BLaER1 (cell line): Measurements from ENCODE around the gene PTPRM.

Experiments used
- H3K27ac ChIP-seq: shearing (Covaris generic); formaldehyde crosslinking; 2 replicates; pipeline ENCODE4 v1.8.1; 2022
- H3K27me3 ChIP-seq: shearing (Covaris generic); formaldehyde crosslinking; 2 replicates; pipeline ENCODE4 v1.8.1; 2022
- H3K36me3 ChIP-seq: shearing (Covaris generic); formaldehyde crosslinking; 2 replicates; pipeline ENCODE4 v1.8.1; 2022
- H3K4me1 ChIP-seq: shearing (Covaris generic); formaldehyde crosslinking; 2 replicates; pipeline ENCODE4 v1.8.1; 2022
- H3K4me2 ChIP-seq: shearing (Covaris generic); formaldehyde crosslinking; 2 replicates; pipeline ENCODE4 v1.8.1; 2022
- H3K4me3 ChIP-seq: shearing (Covaris generic); formaldehyde crosslinking; 2 replicates; pipeline ENCODE4 v1.8.1; 2022
- H3K9ac ChIP-seq: shearing (Covaris generic); formaldehyde crosslinking; 2 replicates; pipeline ENCODE4 v1.8.1; 2022
- H3K9me3 ChIP-seq: shearing (Covaris generic); formaldehyde crosslinking; 2 replicates; pipeline ENCODE4 v1.8.1; 2022
- H4K20me1 ChIP-seq: shearing (Covaris generic); formaldehyde crosslinking; 2 replicates; pipeline ENCODE4 v1.8.1; 2022
- Cebpa-rat ChIP-seq: shearing (Covaris generic); IDR thresholded peaks from 2 replicates; pipeline ENCODE4 v1.8.1; 2022

The PTPRM gene

DNA sequence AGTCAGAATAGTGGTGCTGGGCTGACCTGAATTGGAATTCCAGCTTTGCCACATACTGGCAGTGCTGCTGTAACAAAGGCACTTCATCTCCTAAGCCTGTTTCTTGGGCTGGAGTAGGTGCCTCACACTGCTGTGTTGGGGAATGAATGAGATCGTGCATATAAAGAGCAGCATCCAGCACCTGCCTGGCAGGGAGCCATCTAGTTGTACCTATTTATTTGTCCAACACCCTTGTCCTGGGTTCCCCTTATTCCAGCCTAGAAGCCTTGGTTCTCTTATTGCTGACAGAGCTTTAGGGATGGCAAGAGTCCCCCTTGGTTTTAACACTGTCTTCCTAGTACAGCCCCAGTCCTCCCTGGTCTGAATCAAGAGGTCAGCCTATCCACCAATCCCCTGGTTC lies 766.8 kb downstream of the PTPRM start:
- Histone ChIP-seq H3K4me2 (no peak overlapping the region), H3K27me3 (no peaks in the 10 kb centered on the region), H3K9me3 (no peaks in the 10 kb centered on the region), H4K20me1 (no peaks in the 10 kb centered on the region), H3K4me1 (no peaks in the 10 kb centered on the region), H3K36me3 (no peaks in the 10 kb centered on the region), H3K4me3 (no peak overlapping the region), H3K9ac (no peak overlapping the region), H3K27ac (no peak overlapping the region)
- no peak for TF ChIP-seq Cebpa-rat

GRCh38 chr18:8337211-8337610 lies 770.1 kb downstream of the PTPRM start:
- H3K4me3 ChIP-seq, result no peak overlapping the region
- no peaks in the 10 kb centered on the region for H3K9me3 ChIP-seq
- no peak for TF ChIP-seq Cebpa-rat
- no peak overlapping the region for H3K27ac ChIP-seq
- H3K36me3 ChIP-seq, result no peaks in the 10 kb centered on the region
- H3K4me2 ChIP-seq, result no peak overlapping the region
- H3K27me3 ChIP-seq, result no peaks in the 10 kb centered on the region
- H3K4me1 ChIP-seq, result no peaks in the 10 kb centered on the region
- no peak overlapping the region for H3K9ac ChIP-seq
- no peaks in the 10 kb centered on the region for H4K20me1 ChIP-seq

DNA sequence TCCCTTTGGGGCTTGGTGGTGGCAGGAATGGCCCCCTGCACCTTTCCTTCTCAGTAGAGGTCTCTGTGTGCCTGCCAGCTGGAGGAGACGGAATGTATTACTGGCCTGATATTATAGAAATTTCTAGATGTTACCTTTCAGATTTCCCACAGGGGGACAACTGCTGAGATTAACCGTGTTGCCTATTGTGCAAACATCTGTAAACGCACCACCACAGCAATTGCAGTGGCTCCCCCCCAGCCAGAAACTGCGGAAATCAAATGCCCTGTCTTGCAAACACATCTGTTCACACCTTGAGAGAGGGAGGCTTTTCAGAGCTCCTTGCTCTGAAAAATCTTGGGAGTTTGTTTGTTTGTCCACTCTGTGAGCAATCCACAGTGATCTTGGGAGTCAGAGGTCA lies 772.1 kb downstream of the PTPRM start:
- Histone ChIP-seq H3K9me3 (no peaks in the 10 kb centered on the region), H3K36me3 (no peaks in the 10 kb centered on the region), H3K9ac (no peak overlapping the region), H3K27ac (no peak overlapping the region), H3K4me3 (no peak overlapping the region), H3K4me1 (no peaks in the 10 kb centered on the region), H3K4me2 (no peak overlapping the region), H4K20me1 (no peaks in the 10 kb centered on the region), H3K27me3 (no peaks in the 10 kb centered on the region)
- TF ChIP-seq Cebpa-rat, result no peak

GRCh38 chr18:8339952-8340351 lies 772.8 kb downstream of the PTPRM start:
- no peak overlapping the region for H3K4me2 ChIP-seq
- H4K20me1 ChIP-seq, result no peaks in the 10 kb centered on the region
- no peaks in the 10 kb centered on the region for H3K36me3 ChIP-seq
- no peak overlapping the region for H3K9ac ChIP-seq
- no peaks in the 10 kb centered on the region for H3K4me1 ChIP-seq
- no peaks in the 10 kb centered on the region for H3K9me3 ChIP-seq
- no peaks in the 10 kb centered on the region for H3K27me3 ChIP-seq
- no peak overlapping the region for H3K27ac ChIP-seq
- TF ChIP-seq Cebpa-rat, result no peak
- no peak overlapping the region for H3K4me3 ChIP-seq

- Histone ChIP-seq H3K4me3 (no peak overlapping the region), H3K36me3 (no peaks in the 10 kb centered on the region), H3K9me3 (no peaks in the 10 kb centered on the region), H3K27ac (no peak overlapping the region), H3K4me2 (no peak overlapping the region), H4K20me1 (no peaks in the 10 kb centered on the region), H3K27me3 (no peaks in the 10 kb centered on the region), H3K9ac (no peak overlapping the region), H3K4me1 (no peaks in the 10 kb centered on the region)
- TF ChIP-seq Cebpa-rat, result no peak
These were observed 774.5 kb downstream of the PTPRM start for GRCh38 chr18:8341481-8342230.

GRCh38 chr18:8348051-8348720 lies 781.1 kb downstream of the PTPRM start:
- Histone ChIP-seq H3K27ac (no peak overlapping the region), H3K36me3 (no peaks in the 10 kb centered on the region), H3K4me3 (no peak overlapping the region), H3K4me1 (no peaks in the 10 kb centered on the region), H4K20me1 (no peaks in the 10 kb centered on the region), H3K27me3 (no peaks in the 10 kb centered on the region), H3K4me2 (no peak overlapping the region), H3K9ac (no peak overlapping the region), H3K9me3 (no peaks in the 10 kb centered on the region)
- TF ChIP-seq Cebpa-rat, result no peak

DNA sequence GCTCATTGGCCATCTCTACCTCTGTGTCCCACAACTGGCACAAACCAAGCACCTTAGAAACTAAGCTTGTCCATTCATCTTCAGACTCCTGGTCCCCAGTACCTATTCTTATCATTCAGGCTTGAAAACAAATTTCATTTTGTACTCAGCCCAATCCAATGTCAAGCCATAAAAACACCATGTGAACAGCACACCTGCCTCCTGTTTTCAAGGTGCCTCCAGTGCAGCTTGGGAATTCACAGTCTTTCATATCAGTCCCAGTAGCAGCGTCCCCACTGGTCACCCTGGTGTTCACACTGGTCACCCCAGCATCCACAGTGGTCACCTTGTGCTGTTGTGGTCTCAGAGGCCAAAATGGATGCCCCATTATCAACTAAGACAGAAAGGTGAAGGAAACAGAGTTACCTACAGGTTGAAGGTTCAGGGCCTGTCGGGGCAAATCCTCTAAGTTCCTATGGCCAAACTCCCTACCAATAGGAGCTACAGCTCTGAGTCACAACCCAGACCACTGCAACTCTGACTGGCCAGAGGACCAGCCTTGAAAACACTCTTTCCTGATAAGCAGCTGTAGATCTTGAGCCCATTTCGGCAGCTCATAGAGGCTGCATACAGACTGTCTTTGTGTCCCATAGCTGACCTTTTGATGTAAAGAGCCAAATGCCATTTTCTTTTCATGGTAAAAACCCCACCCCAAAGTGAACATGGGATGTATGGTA lies 782.6 kb downstream of the PTPRM start:
- Histone ChIP-seq H3K4me2 (no peak overlapping the region), H3K9me3 (no peaks in the 10 kb centered on the region), H3K27ac (no peak overlapping the region), H3K36me3 (no peaks in the 10 kb centered on the region), H3K9ac (no peak overlapping the region), H4K20me1 (no peaks in the 10 kb centered on the region), H3K4me1 (no peaks in the 10 kb centered on the region), H3K4me3 (no peak overlapping the region), H3K27me3 (no peaks in the 10 kb centered on the region)
- TF ChIP-seq Cebpa-rat, result no peak

DNA sequence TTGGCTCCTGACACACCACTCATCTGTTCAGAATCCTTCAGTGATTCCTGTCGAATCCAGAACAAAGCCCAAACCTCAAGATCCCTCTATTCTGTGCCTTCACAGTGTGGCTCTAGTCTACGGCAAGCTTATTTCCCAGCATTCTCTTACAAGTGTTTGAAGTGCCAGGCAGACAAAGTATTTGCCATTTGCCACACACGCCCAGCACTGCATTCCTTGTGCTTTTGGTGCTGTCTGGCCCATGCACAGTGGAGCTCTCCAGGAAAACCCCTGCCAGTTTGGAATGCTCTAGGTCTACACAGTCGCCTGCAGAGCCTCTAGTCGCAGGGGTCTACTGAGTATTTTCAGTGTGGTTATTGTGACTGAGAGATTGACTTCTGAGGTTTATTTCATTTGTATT lies 783.5 kb downstream of the PTPRM start:
- H3K27me3 ChIP-seq, result no peaks in the 10 kb centered on the region
- no peak overlapping the region for H3K9ac ChIP-seq
- H3K9me3 ChIP-seq, result no peaks in the 10 kb centered on the region
- no peak overlapping the region for H3K4me2 ChIP-seq
- H3K4me3 ChIP-seq, result no peak overlapping the region
- no peak overlapping the region for H3K27ac ChIP-seq
- H4K20me1 ChIP-seq, result no peaks in the 10 kb centered on the region
- TF ChIP-seq Cebpa-rat, result no peak
- H3K36me3 ChIP-seq, result no peaks in the 10 kb centered on the region
- no peaks in the 10 kb centered on the region for H3K4me1 ChIP-seq

GRCh38 chr18:8351161-8351560 lies 784.0 kb downstream of the PTPRM start:
- H4K20me1 ChIP-seq, result no peaks in the 10 kb centered on the region
- H3K27ac ChIP-seq, result no peak overlapping the region
- H3K36me3 ChIP-seq, result no peaks in the 10 kb centered on the region
- H3K4me2 ChIP-seq, result no peak overlapping the region
- no peaks in the 10 kb centered on the region for H3K9me3 ChIP-seq
- H3K4me1 ChIP-seq, result no peaks in the 10 kb centered on the region
- no peaks in the 10 kb centered on the region for H3K27me3 ChIP-seq
- no peak overlapping the region for H3K4me3 ChIP-seq
- TF ChIP-seq Cebpa-rat, result no peak
- H3K9ac ChIP-seq, result no peak overlapping the region

DNA sequence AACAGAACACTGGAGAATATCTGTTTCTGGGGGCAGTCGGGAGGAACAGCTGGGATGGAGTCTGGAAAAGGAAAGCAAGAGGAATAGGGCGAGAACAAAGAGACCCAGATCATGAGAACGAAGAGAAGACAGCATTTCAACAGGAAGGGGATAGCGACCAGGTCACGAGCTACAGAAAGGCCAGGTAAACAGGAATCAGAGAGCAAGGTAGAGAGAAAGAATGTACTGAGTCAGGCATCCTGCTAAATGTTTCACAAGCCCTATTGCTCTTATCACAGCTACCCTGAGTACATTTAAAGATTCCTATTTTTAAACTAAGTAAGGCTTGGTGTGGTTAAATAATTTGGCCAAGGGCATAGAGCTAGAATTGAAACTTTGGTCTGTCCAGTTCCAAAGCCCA lies 787.2 kb downstream of the PTPRM start:
- Histone ChIP-seq H3K4me3 (no peak overlapping the region), H3K4me2 (no peak overlapping the region)

More for the DNA sequence above, 787.2 kb downstream of the PTPRM start:
- H4K20me1 ChIP-seq, result no peaks in the 10 kb centered on the region
- no peaks in the 10 kb centered on the region for H3K27me3 ChIP-seq
- H3K9me3 ChIP-seq, result no peaks in the 10 kb centered on the region
- H3K4me1 ChIP-seq, result peaks cover 5% of the 10 kb centered on the region; the same call in 1 of the 2 replicates
- no peak for TF ChIP-seq Cebpa-rat
- H3K9ac ChIP-seq, result no peak overlapping the region
- H3K36me3 ChIP-seq, result no peaks in the 10 kb centered on the region
- H3K27ac ChIP-seq, result no peak overlapping the region
